COLO668 (cell line): ENCODE measurements around the gene CLDND1.

Source experiments
- DNase-seq: peaks from one replicate; lab custom pipeline; 2025; ENCODE audit not compliant: unreplicated experiment; lab: John Stamatoyannopoulos, UW

CLDND1 gene

DNA sequence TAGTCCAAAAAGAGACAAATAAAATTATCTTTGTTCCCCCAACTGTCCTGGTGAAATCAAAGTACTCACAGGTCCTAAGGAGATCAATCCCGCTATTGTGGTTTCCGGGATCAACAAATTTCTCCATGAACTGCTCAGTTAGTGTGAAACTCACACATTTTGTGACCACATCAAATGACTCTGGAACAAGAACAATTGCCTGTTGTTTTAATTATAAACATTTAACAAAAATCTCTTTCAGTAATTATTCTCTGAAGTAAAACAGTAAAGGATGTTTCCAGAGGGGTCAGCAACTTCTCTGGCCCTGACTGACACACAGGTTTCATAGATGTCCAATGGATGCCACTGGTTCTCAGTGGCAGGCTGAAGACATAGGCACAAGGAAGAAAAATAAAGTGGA is 3.9 kb downstream of the CLDND1 start:
- no peak for DNase-seq

DNA sequence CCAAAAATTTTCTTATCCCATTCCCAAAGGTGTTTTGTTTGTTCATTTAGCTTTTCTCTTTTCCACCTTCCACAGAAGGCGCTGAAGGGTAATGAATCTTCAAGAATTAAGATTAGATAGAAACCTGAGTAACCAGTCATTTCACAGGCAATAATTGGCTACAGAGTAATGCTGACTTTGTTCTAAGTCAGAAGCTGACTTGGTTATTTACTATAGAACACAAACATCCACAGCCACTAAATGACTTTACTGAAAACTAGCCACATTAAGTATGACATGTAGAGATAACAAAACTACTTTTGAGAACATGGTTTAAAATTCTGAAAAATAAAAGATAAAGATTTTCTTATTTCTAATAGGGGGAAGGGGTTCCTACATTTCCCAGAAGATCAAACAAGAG is 7.8 kb downstream of the CLDND1 start:
- DNase-seq, result no peak

GRCh38 chr3:98513736-98514135 is 9.0 kb downstream of the CLDND1 start:
- DNase-seq, result no peak

DNA sequence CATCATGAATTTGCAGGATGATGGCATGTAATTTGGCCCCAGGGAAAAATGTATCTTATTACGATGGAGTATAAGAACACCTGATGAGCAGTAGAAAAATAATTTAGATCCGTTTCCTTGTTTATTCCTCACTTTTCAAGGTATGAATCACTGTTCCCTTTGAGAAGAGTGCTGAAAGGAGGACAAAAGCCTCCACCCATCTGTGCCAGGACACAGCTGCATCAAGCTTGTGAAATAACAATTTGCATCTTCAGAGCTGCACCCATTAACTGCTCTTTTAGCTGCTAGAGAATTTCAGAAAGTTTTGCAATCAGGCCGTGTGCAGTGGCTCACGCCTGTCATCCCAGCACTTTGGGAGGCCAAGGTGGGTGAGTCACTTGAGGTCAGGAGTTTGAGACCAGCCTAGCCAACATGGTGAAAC is 9.6 kb downstream of the CLDND1 start:
- DNase-seq, result no peak

DNA sequence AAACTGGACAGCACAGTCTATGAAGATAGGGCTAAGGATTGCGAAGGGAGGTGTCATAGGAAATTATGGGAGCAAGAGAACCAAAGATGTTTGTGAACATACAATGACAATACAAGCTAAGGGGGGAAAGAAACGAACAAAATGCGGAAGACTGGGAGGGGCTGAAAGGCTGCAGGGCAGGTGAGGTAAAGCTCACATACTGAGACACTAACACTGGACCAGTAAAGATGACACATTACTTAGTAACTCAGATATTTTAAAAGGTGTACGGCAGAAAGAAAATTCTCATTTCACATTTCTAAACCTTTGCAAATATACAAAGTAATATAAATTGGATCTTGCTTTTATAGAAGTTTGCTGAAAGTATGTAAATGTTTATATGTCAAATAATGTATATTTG is 10.1 kb downstream of the CLDND1 start:
- no peak for DNase-seq

GRCh38 chr3:98508582-98508981 is 14.1 kb downstream of the CLDND1 start:
- DNase-seq, result no peak

DNA sequence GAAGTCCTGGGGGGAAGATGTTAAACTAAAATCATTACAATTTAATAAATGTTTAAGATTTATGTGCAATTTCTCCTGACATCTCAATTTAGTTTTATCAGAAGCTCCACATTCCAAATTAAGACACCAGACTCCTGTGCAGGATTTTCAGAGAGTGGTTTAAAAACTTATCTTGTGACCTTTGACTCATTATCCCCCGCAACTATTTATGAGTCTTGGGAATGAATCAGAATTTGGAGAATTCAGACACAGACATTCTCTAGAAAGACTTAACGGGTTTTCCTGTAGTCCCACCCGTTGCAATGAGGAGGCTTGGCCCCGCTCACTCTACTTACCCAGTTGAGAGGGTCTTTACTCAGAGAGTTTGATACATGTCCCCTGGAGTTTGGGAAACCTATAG is 18.2 kb downstream of the CLDND1 start:
- no peak for DNase-seq

- no peak for DNase-seq
Observed at GRCh38 chr3:98501863-98502576, 20.7 kb downstream of the CLDND1 start.

- no peak for DNase-seq
Observed at GRCh38 chr3:98501270-98501669, 21.4 kb downstream of the CLDND1 start.

DNA sequence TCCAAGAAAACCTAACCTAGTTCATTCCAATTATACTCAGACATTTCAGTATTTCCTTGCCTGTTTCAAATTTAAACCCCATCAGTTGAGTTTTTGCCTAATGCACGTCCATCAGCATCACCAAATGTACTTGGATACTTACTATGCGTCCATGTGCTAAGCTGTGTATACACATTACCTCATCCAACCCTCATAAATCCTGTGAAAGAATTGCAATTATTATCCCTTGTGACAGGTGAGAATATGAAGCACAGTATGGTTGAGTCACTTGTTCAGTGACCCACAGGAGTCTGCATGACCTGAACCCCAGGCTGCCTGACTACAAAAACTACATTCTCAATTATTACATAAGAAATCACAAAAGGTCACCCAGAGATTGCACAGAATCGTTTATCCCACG is 22.7 kb downstream of the CLDND1 start:
- no peak for DNase-seq

DNA sequence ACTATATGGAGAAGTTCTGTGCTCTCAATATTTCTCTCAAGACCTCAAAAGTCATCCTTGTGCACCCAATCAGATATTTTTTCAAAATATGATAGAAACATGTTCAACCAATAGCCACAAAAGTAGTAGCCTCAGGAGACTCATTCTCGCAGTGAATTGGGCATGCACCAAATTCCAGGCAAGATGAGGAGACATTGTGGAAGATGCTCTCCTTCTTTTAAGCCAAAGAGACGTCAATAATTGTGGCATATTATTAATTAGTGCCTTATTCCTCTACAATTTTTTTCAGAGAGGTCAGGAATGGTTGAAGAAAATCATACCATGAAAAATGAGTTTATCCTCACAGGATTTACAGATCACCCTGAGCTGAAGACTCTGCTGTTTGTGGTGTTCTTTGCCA is 25.3 kb downstream of the CLDND1 start, which contains the start of gene OR5K2:
Gene OR5K2, plus strand, starts transcription at position 301 of the 400 bp plus-strand sequence. Its CDS starts 0 bp downstream, at position 301.
- no peak for DNase-seq

DNA sequence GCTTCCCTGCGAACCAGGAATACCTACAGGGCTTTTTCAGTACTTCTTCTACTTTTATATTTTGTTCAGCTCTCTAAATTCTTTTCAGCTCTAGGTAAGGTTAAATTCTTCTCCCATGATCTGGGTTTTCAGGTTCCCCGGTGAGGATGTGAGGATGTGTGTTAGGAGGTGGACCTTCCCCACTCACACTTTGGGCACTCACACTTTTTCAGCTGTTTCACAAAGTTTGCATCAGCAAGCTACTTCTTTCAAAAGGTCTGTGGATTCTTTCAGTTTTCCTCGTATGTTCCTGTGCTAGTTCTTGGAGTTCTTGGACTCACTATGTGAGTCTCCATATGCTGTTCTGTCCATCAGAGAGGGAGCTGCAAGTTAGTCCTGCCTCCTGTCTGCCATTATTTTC is 39.1 kb downstream of the CLDND1 start:
- no peak for DNase-seq

- no peak for DNase-seq
Observed at GRCh38 chr3:98482717-98483482, 39.8 kb downstream of the CLDND1 start.
